Measurements from ENCODE around the gene TARBP2.
A peak's percentile ranks its signal among the peaks of the same experiment; 100 is the strongest.

DNA sequence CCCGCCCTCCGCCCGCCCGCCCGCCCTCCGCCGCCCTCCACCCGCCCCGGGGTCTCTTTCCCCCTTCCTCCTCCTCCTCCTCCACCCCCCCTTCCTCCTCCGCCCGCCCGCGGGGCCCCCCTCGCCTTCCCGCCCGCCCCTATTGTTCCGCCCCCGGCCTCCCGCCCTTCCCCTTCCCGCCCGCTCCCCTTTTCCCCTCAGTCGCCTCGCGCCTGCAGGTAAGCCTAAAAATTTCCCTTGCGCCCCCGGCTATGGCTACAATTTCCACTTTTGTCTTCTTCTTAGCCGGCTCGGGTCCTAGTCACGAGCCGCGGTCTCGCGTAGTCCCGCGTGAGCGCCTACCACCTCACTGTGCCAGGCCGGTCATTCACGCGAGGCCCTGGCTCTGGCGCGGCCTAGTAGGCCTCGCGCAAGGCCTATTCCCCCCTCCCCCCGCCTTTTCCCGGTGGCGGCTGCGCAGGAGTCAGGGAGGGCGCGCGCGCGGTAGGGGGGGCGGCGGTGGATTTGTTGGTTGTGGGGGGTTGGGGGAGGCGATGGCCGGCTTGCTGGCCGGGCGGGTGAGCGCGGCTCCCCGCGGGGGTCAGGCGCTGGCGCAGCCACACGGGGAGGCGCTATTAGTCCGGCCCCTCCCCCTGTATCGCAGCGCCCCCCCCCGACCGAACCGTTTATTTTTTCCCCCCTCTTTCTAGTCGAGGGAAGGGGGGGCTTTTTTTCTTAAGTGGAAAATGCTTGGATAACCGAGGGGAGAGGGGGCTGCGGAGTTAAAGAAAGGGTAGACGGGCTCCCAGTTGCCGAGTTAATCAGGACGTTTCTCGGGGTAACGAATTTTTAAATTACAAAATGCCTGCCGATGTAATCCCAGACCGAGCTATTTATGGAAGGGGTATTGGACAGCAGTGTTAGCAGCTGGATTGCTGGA, 48.7 kb upstream of the TARBP2 start:
- TF ChIP-seq, protein P1, sequence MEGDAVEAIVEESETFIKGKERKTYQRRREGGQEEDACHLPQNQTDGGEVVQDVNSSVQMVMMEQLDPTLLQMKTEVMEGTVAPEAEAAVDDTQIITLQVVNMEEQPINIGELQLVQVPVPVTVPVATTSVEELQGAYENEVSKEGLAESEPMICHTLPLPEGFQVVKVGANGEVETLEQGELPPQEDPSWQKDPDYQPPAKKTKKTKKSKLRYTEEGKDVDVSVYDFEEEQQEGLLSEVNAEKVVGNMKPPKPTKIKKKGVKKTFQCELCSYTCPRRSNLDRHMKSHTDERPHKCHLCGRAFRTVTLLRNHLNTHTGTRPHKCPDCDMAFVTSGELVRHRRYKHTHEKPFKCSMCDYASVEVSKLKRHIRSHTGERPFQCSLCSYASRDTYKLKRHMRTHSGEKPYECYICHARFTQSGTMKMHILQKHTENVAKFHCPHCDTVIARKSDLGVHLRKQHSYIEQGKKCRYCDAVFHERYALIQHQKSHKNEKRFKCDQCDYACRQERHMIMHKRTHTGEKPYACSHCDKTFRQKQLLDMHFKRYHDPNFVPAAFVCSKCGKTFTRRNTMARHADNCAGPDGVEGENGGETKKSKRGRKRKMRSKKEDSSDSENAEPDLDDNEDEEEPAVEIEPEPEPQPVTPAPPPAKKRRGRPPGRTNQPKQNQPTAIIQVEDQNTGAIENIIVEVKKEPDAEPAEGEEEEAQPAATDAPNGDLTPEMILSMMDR (IDR thresholded peaks at IDR 0.05; ENCODE audit: low read depth, low read length, poor library complexity, severe bottlenecking) = peak; percentile 85
- TF ChIP-seq EZH2phosphoT487 (IDR thresholded peaks at IDR 0.05; ENCODE audit: borderline replicate concordance, low read length) = no peak

Measured in DOHH2 (cell line).